A673 (cell line): ENCODE data around the gene MYO5B. TPM values are rescaled to one million over a fixed set of nuclear protein-coding genes. Genes with fewer than 3 reads are reported as not detected.
"Not testable (repeated sequence)": the region's sequence is repeated elsewhere in the genome, so short reads cannot be mapped to it uniquely, and the experiment has no call there.

Source experiments
- BruUV-seq: library from RNA; stranded (reverse); fragments of 400-500 nt; replicated peaks from 2 replicates; lab custom pipeline; 2021; lab: Mats Ljungman, UMichigan
- CTCF ChIA-PET: fragments of 300-600 bp; sonication (Branson Sonifier 250); formaldehyde crosslinking; loops from one replicate; lab custom pipeline; 2022; ENCODE audit warnings: antibody characterized with exemption; lab: Charles Lee
- POLR2A ChIA-PET: fragments of 300-600 bp; sonication (Branson Sonifier 250); formaldehyde crosslinking; loops from one replicate; lab custom pipeline; 2022; ENCODE audit warnings: antibody characterized with exemption; ENCODE audit not compliant: low non-redundant PET; lab: Charles Lee
- DNase-seq: peaks from one replicate; pipeline ENCODE4 v3.0.0-alpha.2; 2015; ENCODE audit warnings: low spot score
- H3K27ac ChIP-seq: fragments of 200-600 bp; sonication (generic); 2 replicates; pipeline ENCODE4 v1.5.1; 2016; ENCODE audit warnings: mixed run types, low read depth, mild to moderate bottlenecking, mixed read lengths, antibody characterized with exemption, low read length; ENCODE audit not compliant: poor library complexity, severe bottlenecking
- H3K27me3 ChIP-seq: fragments of 200-600 bp; sonication (generic); replicated peaks from 2 replicates; pipeline ENCODE4 v1.6.1; 2017; ENCODE audit warnings: mixed run types, low read depth, mild to moderate bottlenecking, mixed read lengths, antibody characterized with exemption, low read length; ENCODE audit not compliant: insufficient read depth, poor library complexity
- H3K36me3 ChIP-seq: fragments of 200-600 bp; sonication (generic); 2 replicates; pipeline ENCODE4 v1.6.1; 2016; ENCODE audit warnings: mixed run types, mild to moderate bottlenecking, mixed read lengths, antibody characterized with exemption, low read length; ENCODE audit not compliant: insufficient read depth, poor library complexity, severe bottlenecking
- H3K4me1 ChIP-seq: fragments of 200-600 bp; sonication (generic); 2 replicates; pipeline ENCODE4 v1.6.1; 2017; ENCODE audit warnings: mixed run types, mild to moderate bottlenecking, mixed read lengths, antibody characterized with exemption, low read length; ENCODE audit not compliant: insufficient read depth, poor library complexity, severe bottlenecking
- H3K4me3 ChIP-seq: fragments of 200-600 bp; sonication (generic); 2 replicates; pipeline ENCODE4 v1.5.1; 2016; ENCODE audit warnings: low read depth, mixed run types, mild to moderate bottlenecking, mixed read lengths, low read length; ENCODE audit not compliant: poor library complexity, severe bottlenecking
- H3K9me3 ChIP-seq: fragments of 200-600 bp; sonication (generic); 2 replicates; pipeline ENCODE4 v1.6.1; 2016; ENCODE audit warnings: mixed run types, low read depth, mild to moderate bottlenecking, mixed read lengths, antibody characterized with exemption, low read length; ENCODE audit not compliant: poor library complexity, severe bottlenecking
- EZH2 ChIP-seq: fragments of 200-600 bp; sonication (generic); IDR thresholded peaks from 2 replicates; pipeline ENCODE4 v1.6.1; 2017; ENCODE audit warnings: borderline replicate concordance, low read depth, mild to moderate bottlenecking, mixed read lengths, antibody characterized with exemption, low read length; ENCODE audit not compliant: poor library complexity, severe bottlenecking
- intact Hi-C: fragments of 100-400 bp; cut with micrococcal nuclease; formaldehyde crosslinking; loops from one replicate; pipeline ENCODE4 v1.10.0; 2022; ENCODE audit not compliant: unreplicated experiment
- total RNA-seq: library from RNA; stranded (reverse); gene quantifications from 2 replicates; pipeline ENCODE4 v1.2.3, GENCODE V29; 2021
- TF ChIP-seq, protein P1 (sequence below): fragments of 300-800, 200-600 bp; sonication (generic); conservative IDR thresholded peaks from 2 replicates; pipeline ENCODE4 v1.5.1; 2017; ENCODE audit warnings: low read depth, mild to moderate bottlenecking, antibody characterized with exemption, low read length, moderate library complexity, mixed read lengths

MYO5B gene
- total RNA-seq, 1 experiment from 2014 or later, result 0.30 TPM

DNA sequence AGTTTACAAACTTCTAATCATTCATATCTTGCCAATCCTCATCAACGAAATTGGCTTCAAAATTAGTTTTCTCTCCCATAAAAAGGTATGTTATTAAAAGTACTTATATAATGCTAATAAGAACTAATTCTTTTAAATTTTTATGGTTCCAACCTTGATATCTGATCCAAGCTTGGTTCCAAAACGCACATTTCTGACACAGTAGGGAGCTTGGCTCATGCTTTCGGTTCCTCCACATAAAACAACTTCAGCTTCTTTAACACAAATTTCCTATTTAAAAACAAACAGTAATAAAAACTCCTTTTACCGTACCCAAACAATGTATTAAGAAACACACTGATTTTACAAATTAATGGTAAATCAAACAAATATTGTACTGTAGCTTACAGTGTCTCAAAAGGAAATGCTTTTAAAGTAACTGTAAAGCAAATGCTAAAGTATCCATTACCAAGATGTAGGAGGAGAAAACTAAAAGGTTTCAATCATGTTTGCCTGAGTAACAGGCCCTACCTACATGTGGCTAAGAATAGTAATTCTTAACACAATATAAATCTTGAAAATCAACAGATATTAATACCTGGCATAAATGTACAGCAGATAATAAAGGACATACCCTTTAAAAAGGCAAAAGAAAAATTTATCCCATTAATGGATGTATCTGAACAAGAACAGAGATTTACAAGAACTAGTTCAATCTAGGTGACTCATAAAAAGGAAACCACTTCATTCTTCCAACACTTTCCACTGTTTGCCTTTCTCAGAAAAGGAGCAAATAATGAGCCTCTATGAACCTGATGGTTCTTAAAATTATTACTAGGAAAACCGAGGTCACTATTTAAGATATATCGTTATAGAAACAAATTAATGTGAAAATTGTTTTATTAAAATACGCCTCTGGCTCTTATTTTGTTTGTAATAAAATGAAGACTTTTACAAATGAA is 399.1 kb downstream of the MYO5B start:
- TF ChIP-seq, protein P1, sequence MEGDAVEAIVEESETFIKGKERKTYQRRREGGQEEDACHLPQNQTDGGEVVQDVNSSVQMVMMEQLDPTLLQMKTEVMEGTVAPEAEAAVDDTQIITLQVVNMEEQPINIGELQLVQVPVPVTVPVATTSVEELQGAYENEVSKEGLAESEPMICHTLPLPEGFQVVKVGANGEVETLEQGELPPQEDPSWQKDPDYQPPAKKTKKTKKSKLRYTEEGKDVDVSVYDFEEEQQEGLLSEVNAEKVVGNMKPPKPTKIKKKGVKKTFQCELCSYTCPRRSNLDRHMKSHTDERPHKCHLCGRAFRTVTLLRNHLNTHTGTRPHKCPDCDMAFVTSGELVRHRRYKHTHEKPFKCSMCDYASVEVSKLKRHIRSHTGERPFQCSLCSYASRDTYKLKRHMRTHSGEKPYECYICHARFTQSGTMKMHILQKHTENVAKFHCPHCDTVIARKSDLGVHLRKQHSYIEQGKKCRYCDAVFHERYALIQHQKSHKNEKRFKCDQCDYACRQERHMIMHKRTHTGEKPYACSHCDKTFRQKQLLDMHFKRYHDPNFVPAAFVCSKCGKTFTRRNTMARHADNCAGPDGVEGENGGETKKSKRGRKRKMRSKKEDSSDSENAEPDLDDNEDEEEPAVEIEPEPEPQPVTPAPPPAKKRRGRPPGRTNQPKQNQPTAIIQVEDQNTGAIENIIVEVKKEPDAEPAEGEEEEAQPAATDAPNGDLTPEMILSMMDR, result no peak
- TF ChIP-seq EZH2, result no peak
- intact Hi-C loops, result no loop called here
- no TSS peak for BruUV-seq
- H3K36me3 ChIP-seq, result peaks cover 14% of the 10 kb centered on the region
- no peaks in the 10 kb centered on the region for H3K4me1 ChIP-seq
- H3K4me3 ChIP-seq, result no peak overlapping the region
- no peak for DNase-seq
- ChIA-PET CTCF (no interaction called here), POLR2A (no interaction called here)
- H3K27me3 ChIP-seq, result no peaks in the 10 kb centered on the region
- H3K9me3 ChIP-seq, result no peaks in the 10 kb centered on the region
- H3K27ac ChIP-seq, result no peak overlapping the region

DNA sequence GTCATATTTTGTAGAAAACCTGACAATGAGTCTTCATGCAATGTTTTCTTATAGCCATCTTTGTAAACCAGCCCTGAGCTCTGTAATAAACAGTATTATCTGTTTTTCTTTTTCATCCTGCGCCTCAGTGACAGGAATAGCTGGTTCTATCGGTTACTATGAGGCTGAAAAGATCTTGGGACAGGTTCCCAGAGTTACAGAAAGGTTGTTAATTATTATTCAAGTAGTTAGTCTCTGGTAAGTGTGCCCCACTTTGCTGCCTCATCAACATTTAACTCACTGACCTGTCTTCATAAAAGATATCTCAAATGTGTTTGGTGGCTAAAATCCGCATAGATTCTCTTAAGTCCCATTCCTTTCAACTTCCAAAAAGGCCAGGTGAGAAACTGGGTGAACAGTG is 400.2 kb downstream of the MYO5B start:
- intact Hi-C loops, result no loop called here
- H3K36me3 ChIP-seq, result peaks cover 22% of the 10 kb centered on the region

DNA sequence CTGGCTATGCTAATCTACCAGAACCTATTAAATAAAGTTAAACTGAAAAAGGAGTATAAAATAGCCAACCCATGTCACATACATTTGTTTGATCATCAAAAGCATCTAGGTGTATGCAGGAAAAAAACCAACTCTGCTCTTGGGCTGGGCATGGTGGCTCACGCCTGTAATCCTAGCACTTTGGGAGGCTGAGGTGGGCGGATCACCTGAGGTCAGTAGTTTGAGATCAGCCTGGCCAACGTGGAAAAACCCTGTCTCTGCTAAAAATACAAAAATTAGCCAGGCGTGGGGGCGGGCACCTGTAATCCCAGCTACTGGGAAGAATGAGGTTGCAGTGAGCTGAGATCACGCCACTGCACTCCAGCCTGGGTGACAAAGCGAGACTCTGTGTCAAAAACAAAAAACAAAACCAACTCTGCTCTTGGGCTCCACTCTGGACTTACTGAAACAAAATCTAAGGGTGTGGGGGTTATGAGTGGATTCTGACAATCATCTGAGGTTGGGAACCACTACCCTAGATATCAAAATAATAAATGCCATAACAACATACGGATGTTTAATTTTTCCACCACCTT is 405.3 kb downstream of the MYO5B start:
- intact Hi-C loops, result not testable (repeated sequence)

More for the DNA sequence above, 400.2 kb downstream of the MYO5B start:
- no peak for TF ChIP-seq EZH2
- TF ChIP-seq, protein P1, result no peak
- H3K4me3 ChIP-seq, result no peak overlapping the region
- no TSS peak for BruUV-seq
- no peak for DNase-seq
- H3K27ac ChIP-seq, result no peak overlapping the region
- H3K4me1 ChIP-seq, result no peaks in the 10 kb centered on the region
- H3K9me3 ChIP-seq, result no peaks in the 10 kb centered on the region
- ChIA-PET POLR2A (no interaction called here), CTCF (no interaction called here)
- no peaks in the 10 kb centered on the region for H3K27me3 ChIP-seq

More for the DNA sequence above, 405.3 kb downstream of the MYO5B start:
- H3K27me3 ChIP-seq, H3K27ac ChIP-seq, DNase-seq, POLR2A ChIA-PET, H3K9me3 ChIP-seq, H3K4me3 ChIP-seq, H3K4me1 ChIP-seq, BruUV-seq: not testable (repeated sequence)
- CTCF ChIA-PET, result interaction anchor here (1.0 kb wide), 1 partner anchor 69 kb away, joined by 3 read pairs; no protein-coding TSS in a partner anchor
- H3K36me3 ChIP-seq, result peaks cover 21% of the 10 kb centered on the region
